Bronchial epithelial cell (primary cell): Measurements from ENCODE around the gene ANXA2. TPM values are rescaled to one million over a fixed set of nuclear protein-coding genes. Genes with fewer than 3 reads are reported as not detected.

Experiments
- DNase-seq: peaks from one replicate; pipeline ENCODE4 v3.0.0-alpha.2; 2010; ENCODE audit warnings: low read depth
- FAIRE-seq: peaks from 2 replicates; lab custom pipeline; 2011; peaks lifted over from hg19 to GRCh38; lab: Jason Lieb, UNC
- H3K27me3 ChIP-seq: 2 replicates; pipeline ENCODE4 v1.5.1; 2011; ENCODE audit warnings: low read length; ENCODE audit not compliant: control insufficient read depth, insufficient read depth
- H3K36me3 ChIP-seq: 2 replicates; pipeline ENCODE4 v1.5.1; 2011; ENCODE audit warnings: low read length; ENCODE audit not compliant: control insufficient read depth, insufficient read depth
- H3K4me3 ChIP-seq: 2 replicates; pipeline ENCODE4 v1.5.1; 2011; ENCODE audit warnings: mild to moderate bottlenecking, low read depth, low read length, control low read depth
- total RNA-seq: library from RNA; depleted of rRNA; stranded (reverse); fragments of >200 nt; gene quantifications from 2 replicates; pipeline ENCODE4 v1.2.1, GENCODE V29; 2014
- TF ChIP-seq, protein P1 (sequence below): IDR thresholded peaks from 2 replicates; pipeline ENCODE4 v1.5.1; 2011; ENCODE audit warnings: mild to moderate bottlenecking, moderate library complexity, low read length, control low read depth, inconsistent platforms; ENCODE audit not compliant: insufficient read depth, severe bottlenecking

Gene ANXA2
- total RNA-seq, 1 donor from 2014 or later, result 5,325 TPM

DNA sequence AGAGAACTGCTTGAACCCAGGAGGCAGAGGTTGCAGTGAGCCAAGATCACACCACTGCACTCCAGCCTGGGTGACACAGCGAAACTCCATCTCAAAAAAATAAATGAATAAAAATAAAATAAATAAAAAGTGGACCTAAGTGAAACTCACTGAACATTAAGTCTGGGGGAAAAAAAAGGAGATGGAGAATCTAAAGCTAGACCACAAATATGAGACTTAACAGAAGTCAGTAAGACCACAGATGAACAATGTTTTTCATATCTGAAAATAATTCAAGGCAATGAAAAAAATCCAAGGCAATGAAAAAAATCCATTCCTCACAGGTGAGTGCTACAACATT lies 18.6 kb downstream of the ANXA2 start:
- Histone ChIP-seq H3K27me3 (no peaks in the 10 kb centered on the region), H3K4me3 (no peak overlapping the region), H3K36me3 (peaks cover 23% of the 10 kb centered on the region)
- FAIRE-seq (no peak), DNase-seq (no peak)
- TF ChIP-seq, protein P1, sequence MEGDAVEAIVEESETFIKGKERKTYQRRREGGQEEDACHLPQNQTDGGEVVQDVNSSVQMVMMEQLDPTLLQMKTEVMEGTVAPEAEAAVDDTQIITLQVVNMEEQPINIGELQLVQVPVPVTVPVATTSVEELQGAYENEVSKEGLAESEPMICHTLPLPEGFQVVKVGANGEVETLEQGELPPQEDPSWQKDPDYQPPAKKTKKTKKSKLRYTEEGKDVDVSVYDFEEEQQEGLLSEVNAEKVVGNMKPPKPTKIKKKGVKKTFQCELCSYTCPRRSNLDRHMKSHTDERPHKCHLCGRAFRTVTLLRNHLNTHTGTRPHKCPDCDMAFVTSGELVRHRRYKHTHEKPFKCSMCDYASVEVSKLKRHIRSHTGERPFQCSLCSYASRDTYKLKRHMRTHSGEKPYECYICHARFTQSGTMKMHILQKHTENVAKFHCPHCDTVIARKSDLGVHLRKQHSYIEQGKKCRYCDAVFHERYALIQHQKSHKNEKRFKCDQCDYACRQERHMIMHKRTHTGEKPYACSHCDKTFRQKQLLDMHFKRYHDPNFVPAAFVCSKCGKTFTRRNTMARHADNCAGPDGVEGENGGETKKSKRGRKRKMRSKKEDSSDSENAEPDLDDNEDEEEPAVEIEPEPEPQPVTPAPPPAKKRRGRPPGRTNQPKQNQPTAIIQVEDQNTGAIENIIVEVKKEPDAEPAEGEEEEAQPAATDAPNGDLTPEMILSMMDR, result no peak

- Histone ChIP-seq H3K4me3 (no peak overlapping the region), H3K27me3 (no peaks in the 10 kb centered on the region), H3K36me3 (peaks cover 18% of the 10 kb centered on the region)
- DNase-seq, result no peak
- TF ChIP-seq, protein P1, result no peak
- no peak for FAIRE-seq
Measured at GRCh38 chr15:60376677-60377095, 21.1 kb downstream of the ANXA2 start.

- FAIRE-seq, result no peak
- Histone ChIP-seq H3K4me3 (no peak overlapping the region), H3K27me3 (no peaks in the 10 kb centered on the region), H3K36me3 (peaks cover 18% of the 10 kb centered on the region)
- TF ChIP-seq, protein P1, result no peak
- no peak for DNase-seq
Measured at GRCh38 chr15:60375306-60375705, 22.5 kb downstream of the ANXA2 start.

GRCh38 chr15:60374628-60375081 lies 23.1 kb downstream of the ANXA2 start:
- TF ChIP-seq, protein P1, result no peak
- H3K27me3 ChIP-seq, result no peaks in the 10 kb centered on the region
- H3K36me3 ChIP-seq, result peaks cover 22% of the 10 kb centered on the region
- H3K4me3 ChIP-seq, result no peak overlapping the region
- DNase-seq (peak; percentile 95), FAIRE-seq (no peak)

GRCh38 chr15:60374209-60374608 lies 23.6 kb downstream of the ANXA2 start:
- H3K4me3 ChIP-seq, result no peak overlapping the region
- DNase-seq (no peak), FAIRE-seq (no peak)
- H3K27me3 ChIP-seq, result no peaks in the 10 kb centered on the region
- TF ChIP-seq, protein P1, result no peak
- H3K36me3 ChIP-seq, result peaks cover 21% of the 10 kb centered on the region

DNA sequence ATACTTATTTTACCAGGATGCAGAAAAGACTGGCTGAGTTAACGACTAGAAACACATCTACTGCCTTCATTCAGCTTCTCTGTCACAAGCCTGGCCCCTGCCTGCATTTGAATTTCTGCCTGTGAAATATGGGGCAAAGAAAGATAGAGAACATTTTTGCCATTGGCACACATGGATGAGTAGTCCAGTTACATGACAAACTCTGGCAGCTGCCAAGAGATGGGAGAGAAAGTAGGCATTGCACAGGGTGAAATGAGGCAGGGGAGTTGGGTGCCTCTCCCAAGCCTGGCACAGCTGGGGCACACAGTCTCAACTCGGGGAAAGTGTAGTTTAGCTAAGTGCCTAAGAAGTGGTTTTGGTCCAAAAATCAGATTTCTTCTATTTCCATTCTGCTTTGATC lies 24.0 kb downstream of the ANXA2 start:
- H3K27me3 ChIP-seq, result no peaks in the 10 kb centered on the region
- H3K36me3 ChIP-seq, result peaks cover 23% of the 10 kb centered on the region
- no peak overlapping the region for H3K4me3 ChIP-seq
- FAIRE-seq (no peak), DNase-seq (no peak)
- TF ChIP-seq, protein P1, result no peak
